ENCODE measurements around the gene PRPF8. TPM values are rescaled to one million over a fixed set of nuclear protein-coding genes. Genes with fewer than 3 reads are reported as not detected.
A peak's percentile ranks its signal among the peaks of the same experiment; 100 is the strongest.

Gene PRPF8
- total RNA-seq, 2 donors from 2014 or later: 332 to 390 TPM

DNA sequence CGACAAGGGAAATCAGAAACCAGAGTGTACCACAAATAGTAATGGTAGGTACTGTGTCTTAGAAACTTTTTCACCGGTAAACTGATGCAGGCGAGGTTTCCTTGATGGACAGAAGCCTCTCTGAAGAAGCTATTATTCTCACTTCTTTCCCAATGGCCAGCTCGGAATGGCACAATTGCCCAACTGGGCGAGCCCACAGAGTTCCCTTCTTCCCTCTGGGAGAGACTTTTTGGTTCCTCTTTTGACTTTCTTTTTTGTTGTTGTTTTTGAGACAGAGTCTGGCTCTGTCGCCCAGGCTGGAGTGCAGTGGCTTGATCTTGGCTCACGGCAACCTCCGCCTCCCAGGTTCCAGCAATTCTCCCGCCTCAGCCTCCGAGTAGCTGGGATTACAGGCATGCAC, 73.0 kb downstream of the PRPF8 start:
- Mint-ChIP-seq H3K4me3 (no peak overlapping the region), H3K36me3 (ENCODE audit: insufficient read depth in 2 of 2) (no peaks in the 10 kb centered on the region), H3K9me3 (no peaks in the 10 kb centered on the region), H3K4me1 (ENCODE audit: low read depth) (peaks cover 22% of the 10 kb centered on the region), H3K27me3 (ENCODE audit: low read depth) (no peaks in the 10 kb centered on the region), H3K27ac (no peak overlapping the region)
- DNase-seq (no peak), ATAC-seq (replicated peaks in 1 of 2) (no peak)

- no peak overlapping the region for H3K27ac Mint-ChIP-seq
- no peak for ATAC-seq (replicated peaks in 1 of 2)
Observed at GRCh38 chr17:1608676-1609075, 76.0 kb downstream of the PRPF8 start.

GRCh38 chr17:1607971-1608320, 76.7 kb downstream of the PRPF8 start:
- Mint-ChIP-seq H3K27me3 (ENCODE audit: low read depth) (no peaks in the 10 kb centered on the region), H3K9me3 (no peaks in the 10 kb centered on the region), H3K27ac (peak overlapping the region; percentile 78), H3K4me3 (peak overlapping the region; percentile 49 to 56), H3K36me3 (ENCODE audit: insufficient read depth in 2 of 2) (no peaks in the 10 kb centered on the region), H3K4me1 (ENCODE audit: low read depth) (peaks cover 41% of the 10 kb centered on the region)
- ATAC-seq (replicated peaks in 1 of 2) (peak; percentile 8 to 14), DNase-seq (peak in 1 of 2 donors; percentile 11)

More at GRCh38 chr17:1608676-1609075, 76.0 kb downstream of the PRPF8 start:
- Mint-ChIP-seq H3K9me3 (no peaks in the 10 kb centered on the region), H3K36me3 (ENCODE audit: insufficient read depth in 2 of 2) (no peaks in the 10 kb centered on the region), H3K27me3 (ENCODE audit: low read depth) (no peaks in the 10 kb centered on the region), H3K4me1 (ENCODE audit: low read depth) (peaks cover 41% of the 10 kb centered on the region), H3K4me3 (no peak overlapping the region)
- no peak for DNase-seq

DNA sequence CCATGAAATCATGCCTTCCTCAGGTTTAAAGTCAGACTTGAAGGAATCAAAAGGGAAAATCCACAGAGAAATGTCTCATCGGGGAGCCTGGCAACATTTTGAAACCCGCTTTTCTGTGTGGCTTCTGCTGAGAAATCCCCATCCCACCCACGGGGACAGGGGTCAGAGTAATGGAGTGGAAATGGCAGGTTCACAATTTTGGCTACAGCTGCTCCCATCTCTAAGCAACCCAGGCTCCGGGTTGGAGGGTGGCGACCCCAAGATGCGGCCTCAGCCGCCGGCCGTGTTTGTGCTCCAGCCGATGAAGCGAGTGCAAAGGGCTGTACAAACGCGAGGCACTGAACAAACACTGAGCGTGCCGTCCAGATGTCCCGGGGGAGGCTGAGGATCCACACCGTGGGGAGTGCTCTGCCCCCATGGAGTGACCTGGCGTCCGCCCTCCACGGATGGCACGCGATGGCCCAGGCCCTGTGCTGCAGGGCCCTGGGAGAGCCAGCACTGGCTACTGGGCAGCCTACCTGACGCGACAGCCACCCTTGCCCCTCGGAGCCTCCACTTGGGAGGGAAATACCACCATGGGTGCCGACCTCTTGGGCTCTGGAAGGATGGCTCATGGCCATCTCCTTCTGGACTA, 78.2 kb downstream of the PRPF8 start:
- peak; percentile 43 to 59 for DNase-seq
- Mint-ChIP-seq H3K36me3 (ENCODE audit: insufficient read depth in 2 of 2) (peaks cover 3 to 4% of the 10 kb centered on the region in 2 donors), H3K4me1 (ENCODE audit: low read depth) (peaks cover 41% of the 10 kb centered on the region), H3K9me3 (peaks cover 3 to 5% of the 10 kb centered on the region in 2 donors), H3K27ac (no peak overlapping the region), H3K27me3 (ENCODE audit: low read depth) (no peaks in the 10 kb centered on the region), H3K4me3 (peak overlapping the region; percentile 46 to 75)
- no peak for ATAC-seq (replicated peaks in 1 of 2)

- H3K9me3 Mint-ChIP-seq: peaks cover 3 to 6% of the 10 kb centered on the region in 2 donors
- ATAC-seq (replicated peaks in 1 of 2) (no peak), DNase-seq (no peak)
- peaks cover 41% of the 10 kb centered on the region for H3K4me1 Mint-ChIP-seq (ENCODE audit: low read depth)
- H3K36me3 Mint-ChIP-seq (ENCODE audit: insufficient read depth in 2 of 2): peaks cover 3 to 5% of the 10 kb centered on the region in 2 donors
- peak overlapping the region; percentile 46 to 75 for H3K4me3 Mint-ChIP-seq
- H3K27ac Mint-ChIP-seq: no peak overlapping the region
- no peaks in the 10 kb centered on the region for H3K27me3 Mint-ChIP-seq (ENCODE audit: low read depth)
Observed at GRCh38 chr17:1605681-1606351, 78.9 kb downstream of the PRPF8 start.

DNA sequence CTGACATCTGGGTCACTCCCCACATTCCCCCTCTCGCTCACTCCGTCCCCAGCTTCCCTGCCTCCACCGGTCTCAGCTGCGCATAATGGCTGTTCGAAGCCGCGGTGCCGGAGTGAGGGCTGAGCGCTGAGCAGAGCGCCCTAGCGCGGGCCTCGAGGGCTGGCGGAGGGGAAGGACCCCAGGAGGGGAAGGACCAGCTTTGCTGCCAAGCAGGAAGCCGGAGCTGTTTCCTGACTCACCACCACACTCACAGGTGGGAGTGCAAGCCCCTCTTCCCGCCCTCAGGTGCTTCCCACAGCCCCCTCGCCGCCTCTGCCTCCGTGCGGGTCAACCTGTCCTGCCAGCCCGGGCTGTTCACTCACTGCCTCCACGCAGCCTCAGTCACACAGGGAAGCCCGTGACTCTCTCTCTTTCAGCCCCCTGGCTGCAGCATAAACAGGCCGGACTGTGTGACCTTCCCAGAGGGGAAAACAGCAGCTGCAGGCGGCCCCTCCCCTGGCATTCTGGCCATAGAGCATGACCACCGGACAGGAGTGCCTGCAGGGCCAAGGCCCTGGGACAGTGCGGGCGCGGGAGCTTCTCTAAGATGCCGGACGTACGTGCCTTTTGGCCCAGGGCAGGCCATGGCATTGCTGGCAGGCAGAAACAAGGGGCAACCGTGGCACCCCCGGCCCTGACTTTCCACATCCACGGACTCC, 79.7 kb downstream of the PRPF8 start:
- peak overlapping the region; percentile 10 to 58 for H3K4me3 Mint-ChIP-seq
- peaks cover 41% of the 10 kb centered on the region for H3K4me1 Mint-ChIP-seq (ENCODE audit: low read depth)
- H3K27me3 Mint-ChIP-seq (ENCODE audit: low read depth): no peaks in the 10 kb centered on the region
- peaks cover 3 to 5% of the 10 kb centered on the region in 2 donors for H3K36me3 Mint-ChIP-seq (ENCODE audit: insufficient read depth in 2 of 2)
- ATAC-seq (replicated peaks in 1 of 2) (no peak), DNase-seq (peak in 1 of 2 donors; percentile 8)
- H3K27ac Mint-ChIP-seq: no peak overlapping the region
- H3K9me3 Mint-ChIP-seq: peaks cover 3 to 6% of the 10 kb centered on the region in 2 donors

GRCh38 chr17:1601571-1601970, 83.1 kb downstream of the PRPF8 start:
- H3K27me3 Mint-ChIP-seq (ENCODE audit: low read depth): no peaks in the 10 kb centered on the region
- no peak for DNase-seq
- peaks cover 18% of the 10 kb centered on the region for H3K4me1 Mint-ChIP-seq (ENCODE audit: low read depth)
- no peak overlapping the region for H3K27ac Mint-ChIP-seq
- no peak overlapping the region for H3K4me3 Mint-ChIP-seq
- H3K9me3 Mint-ChIP-seq: peaks cover 3 to 6% of the 10 kb centered on the region in 2 donors
- ATAC-seq (replicated peaks in 1 of 2): no peak
- peaks cover 3 to 5% of the 10 kb centered on the region in 2 donors for H3K36me3 Mint-ChIP-seq (ENCODE audit: insufficient read depth in 2 of 2)

Other genes with a start within 250 kb of the PRPF8 start
- 10 to 100 TPM; 18.7 to 22.9 TPM for gene CRK, start 228.6 kb downstream of the PRPF8 start, total RNA-seq
- gene MYO1C, start 192.2 kb downstream of the PRPF8 start, total RNA-seq: 10 to 100 TPM; 32.8 to 49.9 TPM
- gene INPP5K, start 168.3 kb downstream of the PRPF8 start, total RNA-seq: 10 to 100 TPM; 48.4 to 51.2 TPM
- gene PITPNA, start 122.1 kb downstream of the PRPF8 start, total RNA-seq: 10 to 100 TPM; 36.0 to 40.7 TPM
- gene SLC43A2, start 56.0 kb downstream of the PRPF8 start, total RNA-seq: 1 to 10 TPM; 3.4 to 3.8 TPM
- gene SCARF1, start 39.1 kb downstream of the PRPF8 start, total RNA-seq: 1 to 10 TPM; 1.9 to 2.5 TPM
- 1 to 10 TPM; 3.4 to 4.4 TPM for gene RILP, start 35.0 kb downstream of the PRPF8 start, total RNA-seq
- 1 to 10 TPM in 1 of 2 donors, under 1 TPM in 1; 0.70 to 1.8 TPM for gene TLCD2, start 25.5 kb upstream of the PRPF8 start, total RNA-seq
- gene WDR81, start 39.8 kb upstream of the PRPF8 start, total RNA-seq: 10 to 100 TPM in 1 of 2 donors, 1 to 10 TPM in 1; 9.4 to 11.2 TPM
- gene SERPINF2, start 58.0 kb upstream of the PRPF8 start, total RNA-seq: 1 to 10 TPM in 1 of 2 donors, under 1 TPM in 1; 0.89 to 1.6 TPM
- gene SERPINF1, start 77.2 kb upstream of the PRPF8 start, total RNA-seq: 1 to 10 TPM in 1 of 2 donors, not detected in 1; 2.2 TPM
- 10 to 100 TPM; 23.0 to 30.6 TPM for gene SMYD4, start 145.0 kb upstream of the PRPF8 start, total RNA-seq
- 100 to 1,000 TPM; 178 to 211 TPM for gene RPA1, start 145.1 kb upstream of the PRPF8 start, total RNA-seq